Smooth muscle cell (in vitro differentiated cells): Measurements from ENCODE around the gene USP5. TPM values are rescaled to one million over a fixed set of nuclear protein-coding genes. Genes with fewer than 3 reads are reported as not detected.

Source experiments
- DNase-seq: peaks from one replicate; lab custom pipeline; 2025; ENCODE audit not compliant: unreplicated experiment; lab: John Stamatoyannopoulos, UW
- H2AFZ ChIP-seq: fragments of 200-600 bp; sonication (generic); 2 replicates; pipeline ENCODE4 v1.6.0; 2016; ENCODE audit warnings: antibody characterized with exemption, low read depth, mild to moderate bottlenecking
- H3F3A ChIP-seq: fragments of 200-600 bp; sonication (generic); 2 replicates; pipeline ENCODE4 v1.6.0; 2017; ENCODE audit warnings: antibody characterized with exemption, low read depth
- H3K27ac ChIP-seq: fragments of 200-600 bp; sonication (generic); 2 replicates; pipeline ENCODE4 v1.5.1; 2016; ENCODE audit warnings: low read depth, mild to moderate bottlenecking
- H3K27me3 ChIP-seq: fragments of 200-600 bp; sonication (generic); 2 replicates; pipeline ENCODE4 v1.6.1; 2016; ENCODE audit warnings: low read depth, mild to moderate bottlenecking
- H3K36me3 ChIP-seq: fragments of 200-600 bp; sonication (generic); 2 replicates; pipeline ENCODE4 v1.5.1; 2016; ENCODE audit warnings: low read depth
- H3K4me1 ChIP-seq: fragments of 200-600 bp; sonication (generic); 2 replicates; pipeline ENCODE4 v1.5.1; 2016; ENCODE audit warnings: low read depth
- H3K4me2 ChIP-seq: fragments of 200-600 bp; sonication (generic); 2 replicates; pipeline ENCODE4 v1.6.0; 2016; ENCODE audit warnings: mild to moderate bottlenecking
- H3K4me3 ChIP-seq: fragments of 200-600 bp; sonication (generic); 2 replicates; pipeline ENCODE4 v1.5.1; 2016; ENCODE audit warnings: mild to moderate bottlenecking
- H3K79me2 ChIP-seq: fragments of 200-600 bp; sonication (generic); 2 replicates; pipeline ENCODE4 v1.6.0; 2016; ENCODE audit warnings: low read depth, mild to moderate bottlenecking
- H3K9ac ChIP-seq: fragments of 200-600 bp; sonication (generic); 2 replicates; pipeline ENCODE4 v1.6.0; 2016; ENCODE audit warnings: low read depth
- H3K9me3 ChIP-seq: fragments of 200-600 bp; sonication (generic); replicated peaks from 2 replicates; pipeline ENCODE4 v1.5.1; 2016; ENCODE audit warnings: low read depth
- H4K20me1 ChIP-seq: fragments of 200-600 bp; sonication (generic); 2 replicates; pipeline ENCODE4 v1.6.0; 2016; ENCODE audit warnings: low read depth
- CTCF ChIP-seq: fragments of 200-600 bp; sonication (generic); IDR thresholded peaks from 2 replicates; pipeline ENCODE4 v1.5.1; 2017; ENCODE audit warnings: borderline replicate concordance, mild to moderate bottlenecking, antibody characterized with exemption; ENCODE audit not compliant: insufficient read depth, poor library complexity, severe bottlenecking
- WGBS: methylation state at CpG from one replicate; pipeline ENCODE4 v1.1.7; 2016; ENCODE audit warnings: low lambda C conversion rate; 5-methylcytosine and 5-hydroxymethylcytosine counted together
- polyA plus RNA-seq: library from polyadenylated mRNA; unstranded; fragments of >200 nt; fragmentation: Nextera tagmentation; extraction: Ambion mirVana; gene quantifications from 2 replicates; pipeline ENCODE4 v1.2.1, GENCODE V29; 2016
- total RNA-seq: library from RNA; depleted of rRNA; stranded (reverse); fragments of >200 nt; gene quantifications from 2 replicates; pipeline ENCODE4 v1.2.3, GENCODE V29; 2014

Gene USP5
- total and polyA plus RNA-seq, 2 experiments from 2014 or later = 51.3 to 64.9 TPM

- H3F3A ChIP-seq = no peaks in the 10 kb centered on the region
- H3K27me3 ChIP-seq = no peaks in the 10 kb centered on the region
- H3K9me3 ChIP-seq = no peaks in the 10 kb centered on the region
- H3K79me2 ChIP-seq = peaks cover 10% of the 10 kb centered on the region
- H4K20me1 ChIP-seq = peaks cover 13% of the 10 kb centered on the region
- TF ChIP-seq CTCF = no peak
- H3K4me2 ChIP-seq = no peak overlapping the region
- no peak for DNase-seq
- H3K9ac ChIP-seq = no peak overlapping the region
- peaks cover 11% of the 10 kb centered on the region for H3K4me1 ChIP-seq
- H3K4me3 ChIP-seq = no peak overlapping the region
- no peaks in the 10 kb centered on the region for H3K36me3 ChIP-seq
- H3K27ac ChIP-seq = no peak overlapping the region
- WGBS = 92% methylated on average over 11 of the region's 11 CpGs
- no peak overlapping the region for H2AFZ ChIP-seq
These were observed 21.6 kb upstream of the USP5 start for GRCh38 chr12:6830286-6830890.

- Histone ChIP-seq H4K20me1 (peaks cover 13% of the 10 kb centered on the region), H3K79me2 (peaks cover 10% of the 10 kb centered on the region), H2AFZ (no peak overlapping the region), H3K4me1 (peaks cover 11% of the 10 kb centered on the region), H3K27ac (no peak overlapping the region), H3K27me3 (no peaks in the 10 kb centered on the region), H3K4me2 (no peak overlapping the region), H3F3A (no peaks in the 10 kb centered on the region), H3K36me3 (no peaks in the 10 kb centered on the region), H3K4me3 (no peak overlapping the region), H3K9ac (no peak overlapping the region), H3K9me3 (no peaks in the 10 kb centered on the region)
- WGBS = 93% methylated on average over 6 of the region's 6 CpGs
- no peak for TF ChIP-seq CTCF
- no peak for DNase-seq
These were observed 21.0 kb upstream of the USP5 start for GRCh38 chr12:6830999-6831398.

GRCh38 chr12:6831450-6831995 is 20.4 kb upstream of the USP5 start:
- no peak overlapping the region for H3K4me3 ChIP-seq
- H3K4me2 ChIP-seq = no peak overlapping the region
- no peak overlapping the region for H3K9ac ChIP-seq
- TF ChIP-seq CTCF = no peak
- H3K27me3 ChIP-seq = no peaks in the 10 kb centered on the region
- H4K20me1 ChIP-seq = peaks cover 13% of the 10 kb centered on the region
- H3K9me3 ChIP-seq = no peaks in the 10 kb centered on the region
- no peaks in the 10 kb centered on the region for H3F3A ChIP-seq
- peaks cover 10% of the 10 kb centered on the region for H3K79me2 ChIP-seq
- H3K4me1 ChIP-seq = peaks cover 11% of the 10 kb centered on the region
- no peak overlapping the region for H2AFZ ChIP-seq
- no peaks in the 10 kb centered on the region for H3K36me3 ChIP-seq
- WGBS = 98% methylated on average over 12 of the region's 12 CpGs
- no peak for DNase-seq
- no peak overlapping the region for H3K27ac ChIP-seq

GRCh38 chr12:6832125-6832524 is 19.8 kb upstream of the USP5 start:
- 100% methylated on average over 4 of the region's 4 CpGs for WGBS
- Histone ChIP-seq H3K9ac (no peak overlapping the region), H3K4me3 (no peak overlapping the region), H3K4me2 (no peak overlapping the region), H3F3A (no peaks in the 10 kb centered on the region), H3K9me3 (no peaks in the 10 kb centered on the region), H4K20me1 (peaks cover 10% of the 10 kb centered on the region), H3K36me3 (no peaks in the 10 kb centered on the region), H3K79me2 (peaks cover 10% of the 10 kb centered on the region), H3K4me1 (peaks cover 10% of the 10 kb centered on the region), H3K27ac (no peak overlapping the region), H2AFZ (no peak overlapping the region), H3K27me3 (no peaks in the 10 kb centered on the region)
- TF ChIP-seq CTCF = no peak
- DNase-seq = no peak
